Measurements from ENCODE around the gene SZRD1.

- no peak for TF ChIP-seq CTCF (IDR thresholded peaks at IDR 0.05)
- no peak for TF ChIP-seq POLR2A (IDR thresholded peaks at IDR 0.05)
These were observed 32.2 kb upstream of the SZRD1 start for GRCh38 chr1:16334655-16335340.

Data from uterus (tissue), 2 donors.